CD14-positive monocyte (primary cell): ENCODE measurements around the gene TRIM38. TPM values are rescaled to one million over a fixed set of nuclear protein-coding genes. Genes with fewer than 3 reads are reported as not detected.

Experiments
- DNase-seq, 3 donors: peaks; one replicate each; pipeline ENCODE4 v3.0.0-alpha.2; 2011 to 2022
- H2AFZ ChIP-seq: 2 replicates; pipeline ENCODE4 v1.6.0; 2012; ENCODE audit warnings: mild to moderate bottlenecking, low read depth, low read length, inconsistent platforms; ENCODE audit not compliant: insufficient read depth, poor library complexity, severe bottlenecking
- H3K27ac ChIP-seq, 2 donors: 1 replicate in 1 of 2; 2 replicates in 1 of 2; pipeline ENCODE4 v1.5.1; 2012 to 2013; ENCODE audit warnings: low read length in 2 of 2, control low read depth in 1 of 2, inconsistent platforms in 1 of 2, low read depth in 1 of 2, mild to moderate bottlenecking in 1 of 2
- H3K27me3 ChIP-seq, 2 donors: one replicate each; pipeline versions ENCODE4 v1.6.0 to v1.6.1; 2011 to 2013; ENCODE audit warnings: low read length in 2 of 2; ENCODE audit not compliant: control insufficient read depth in 2 of 2, insufficient read depth in 2 of 2
- H3K36me3 ChIP-seq, 2 donors: replicated peaks in 1 of 2; 1 replicate in 1 of 2; 2 replicates in 1 of 2; pipeline versions ENCODE4 v1.5.1 to v1.6.1; 2012 to 2013; ENCODE audit warnings: low read length in 2 of 2, control low read depth in 1 of 2, inconsistent platforms in 1 of 2, mild to moderate bottlenecking in 1 of 2; ENCODE audit not compliant: insufficient read depth in 2 of 2, control insufficient read depth in 1 of 2
- H3K4me1 ChIP-seq, 2 donors: 1 replicate in 1 of 2; 2 replicates in 1 of 2; pipeline versions ENCODE4 v1.5.1 to v1.6.1; 2012 to 2013; ENCODE audit warnings: low read length in 2 of 2, control low read depth in 1 of 2, inconsistent platforms in 1 of 2, mild to moderate bottlenecking in 1 of 2, moderate library complexity in 1 of 2; ENCODE audit not compliant: insufficient read depth in 2 of 2, control insufficient read depth in 1 of 2
- H3K4me2 ChIP-seq: replicated peaks from 2 replicates; pipeline ENCODE3; 2012; ENCODE audit warnings: low read length, moderate library complexity, mild to moderate bottlenecking; ENCODE audit not compliant: poor library complexity, severe bottlenecking; ENCODE audit errors: extremely low read depth
- H3K4me3 ChIP-seq, 3 experiments: fragments of 200-600 bp in 1 of 3; sonication (generic) in 1 of 3; replicated peaks in 1 of 3; 1 replicate in 2 of 3; 2 replicates in 1 of 3; pipeline ENCODE4 v1.5.1; 2011 to 2013; ENCODE audit warnings: low read length in 3 of 3, mild to moderate bottlenecking in 3 of 3, control low read depth in 2 of 3, low read depth in 2 of 3, inconsistent platforms in 1 of 3, moderate library complexity in 1 of 3
- H3K79me2 ChIP-seq: 2 replicates; pipeline ENCODE4 v1.6.0; 2012; ENCODE audit warnings: mild to moderate bottlenecking, control low read depth, inconsistent platforms, low read length, moderate library complexity; ENCODE audit not compliant: insufficient read depth
- H3K9ac ChIP-seq: 2 replicates; pipeline ENCODE4 v1.6.0; 2017; ENCODE audit warnings: low read length, mild to moderate bottlenecking; ENCODE audit not compliant: insufficient read depth, poor library complexity, severe bottlenecking
- H3K9me3 ChIP-seq, 2 donors: replicated peaks in 1 of 2; 1 replicate in 1 of 2; 2 replicates in 1 of 2; pipeline versions ENCODE4 v1.5.1 to v1.6.1; 2012 to 2013; ENCODE audit warnings: low read length in 2 of 2, control low read depth in 1 of 2; ENCODE audit not compliant: control insufficient read depth in 1 of 2, insufficient read depth in 1 of 2
- H4K20me1 ChIP-seq: 2 replicates; pipeline ENCODE4 v1.6.0; 2012; ENCODE audit warnings: mild to moderate bottlenecking, low read length, control low read depth, moderate library complexity; ENCODE audit not compliant: insufficient read depth
- H3K27ac Mint-ChIP-seq, 7 donors: one replicate each; pipeline ENCODE4 v1.8.0; 2020; ENCODE audit warnings: mild to moderate bottlenecking in 7 of 7, mixed read lengths in 7 of 7, moderate library complexity in 6 of 7, inconsistent platforms in 2 of 7
- H3K27me3 Mint-ChIP-seq, 3 donors: one replicate each; pipeline ENCODE4 v1.8.0; 2021 to 2022; ENCODE audit warnings: low read depth in 3 of 3, mild to moderate bottlenecking in 3 of 3, mixed read lengths in 3 of 3, moderate library complexity in 3 of 3, inconsistent platforms in 1 of 3
- H3K36me3 Mint-ChIP-seq, 2 donors: one replicate each; pipeline ENCODE4 v1.8.0; 2020; ENCODE audit warnings: mixed read lengths in 2 of 2, inconsistent platforms in 1 of 2, mild to moderate bottlenecking in 1 of 2
- H3K4me1 Mint-ChIP-seq: one replicate; pipeline ENCODE4 v1.8.0; 2020; ENCODE audit warnings: mild to moderate bottlenecking, mixed read lengths
- H3K4me3 Mint-ChIP-seq, 2 donors: one replicate each; pipeline ENCODE4 v1.8.0; 2020; ENCODE audit warnings: mild to moderate bottlenecking in 2 of 2, mixed read lengths in 2 of 2, moderate library complexity in 1 of 2
- H3K9me3 Mint-ChIP-seq, 7 donors: one replicate each; pipeline ENCODE4 v1.8.0; 2020 to 2022; ENCODE audit warnings: mixed read lengths in 7 of 7, mild to moderate bottlenecking in 6 of 7, moderate library complexity in 6 of 7, inconsistent platforms in 2 of 7
- WGBS: methylation state at CpG from one replicate; pipeline ENCODE4 v1.1.5; 2013; ENCODE audit warnings: missing lambda C conversion rate; ENCODE audit not compliant: insufficient coverage; 5-methylcytosine and 5-hydroxymethylcytosine counted together
- intact Hi-C, 2 donors: fragments of 100-400 bp; cut with micrococcal nuclease; formaldehyde crosslinking; loops; one replicate each; pipeline versions ENCODE4 v1.15.0 to v1.15.1; 2023
- polyA plus RNA-seq, 3 donors: library from polyadenylated mRNA; depleted of rRNA in 1 of 3; unstranded in 2 of 3; stranded (reverse) in 1 of 3; fragments of 300-500 nt in 2 of 3; fragments of >200 nt in 1 of 3; fragmentation: Illumina TruSeq in 2 of 3; gene quantifications; 1 replicate in 2 of 3; 2 replicates in 1 of 3; pipeline ENCODE4 v1.2.3, GENCODE V29; 2012 to 2021
- TF ChIP-seq, protein P1 (sequence below): fragments of 200-600 bp; IDR thresholded peaks from one replicate; pipeline ENCODE4 v1.8.0; 2022; ENCODE audit warnings: antibody characterized with exemption, mild to moderate bottlenecking

The TRIM38 gene
- polyA plus RNA-seq, 3 donors: 4.1 to 23.2 (median 8.0) TPM

DNA sequence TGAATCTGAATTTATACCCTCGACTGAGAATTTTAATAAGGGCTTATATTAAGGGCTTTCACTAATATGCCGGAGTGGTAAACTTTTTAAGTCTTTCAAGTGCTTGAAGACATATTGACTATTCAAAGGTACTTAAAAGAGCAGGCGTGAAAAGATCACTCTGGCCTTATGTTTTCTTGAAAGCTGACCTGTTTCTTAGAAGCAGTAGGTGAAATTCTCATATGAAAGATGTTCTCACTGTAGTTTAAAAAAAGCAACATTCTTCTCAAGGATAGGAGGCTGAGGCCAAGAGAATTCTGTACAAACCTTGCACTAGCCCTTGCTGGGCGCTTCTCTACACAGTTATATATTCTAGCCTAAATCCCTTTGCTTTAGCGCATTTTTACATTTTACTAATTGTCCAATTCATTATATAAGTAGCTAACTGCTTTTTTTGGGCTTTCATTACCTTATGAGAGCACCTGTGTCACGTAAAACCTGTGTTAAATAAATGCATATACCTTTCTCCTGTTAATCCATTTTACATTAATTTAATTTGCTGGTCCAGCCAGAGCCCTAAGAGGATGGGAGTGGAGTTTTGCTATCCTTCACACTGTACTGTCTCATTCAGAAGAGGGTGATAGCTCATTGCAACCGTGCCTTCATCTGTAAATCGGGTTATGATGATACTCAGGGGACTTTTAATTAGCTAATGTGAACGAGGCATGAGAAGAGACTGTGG is 65.0 kb downstream of the TRIM38 start:
- H3K27ac Mint-ChIP-seq: peak overlapping the region; percentile 93 to 98 (median 95)
- H3K9me3 Mint-ChIP-seq: peaks cover 0 to 2% (median 0%) of the 10 kb centered on the region in 7 donors
- peak overlapping the region; percentile 79 to 86 for H3K27ac ChIP-seq
- H3K79me2 ChIP-seq: no peaks in the 10 kb centered on the region
- peak overlapping the region; percentile 56 for H3K9ac ChIP-seq
- H2AFZ ChIP-seq: peak overlapping the region; percentile 71
- H3K36me3 Mint-ChIP-seq: no peaks in the 10 kb centered on the region
- H3K4me1 Mint-ChIP-seq: peaks cover 36% of the 10 kb centered on the region
- peaks cover 36 to 49% of the 10 kb centered on the region in 2 donors for H3K4me1 ChIP-seq
- TF ChIP-seq, protein P1, sequence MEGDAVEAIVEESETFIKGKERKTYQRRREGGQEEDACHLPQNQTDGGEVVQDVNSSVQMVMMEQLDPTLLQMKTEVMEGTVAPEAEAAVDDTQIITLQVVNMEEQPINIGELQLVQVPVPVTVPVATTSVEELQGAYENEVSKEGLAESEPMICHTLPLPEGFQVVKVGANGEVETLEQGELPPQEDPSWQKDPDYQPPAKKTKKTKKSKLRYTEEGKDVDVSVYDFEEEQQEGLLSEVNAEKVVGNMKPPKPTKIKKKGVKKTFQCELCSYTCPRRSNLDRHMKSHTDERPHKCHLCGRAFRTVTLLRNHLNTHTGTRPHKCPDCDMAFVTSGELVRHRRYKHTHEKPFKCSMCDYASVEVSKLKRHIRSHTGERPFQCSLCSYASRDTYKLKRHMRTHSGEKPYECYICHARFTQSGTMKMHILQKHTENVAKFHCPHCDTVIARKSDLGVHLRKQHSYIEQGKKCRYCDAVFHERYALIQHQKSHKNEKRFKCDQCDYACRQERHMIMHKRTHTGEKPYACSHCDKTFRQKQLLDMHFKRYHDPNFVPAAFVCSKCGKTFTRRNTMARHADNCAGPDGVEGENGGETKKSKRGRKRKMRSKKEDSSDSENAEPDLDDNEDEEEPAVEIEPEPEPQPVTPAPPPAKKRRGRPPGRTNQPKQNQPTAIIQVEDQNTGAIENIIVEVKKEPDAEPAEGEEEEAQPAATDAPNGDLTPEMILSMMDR: no peak
- peak overlapping the region; percentile 60 to 90 (median 78) for H3K4me3 ChIP-seq
- H3K4me2 ChIP-seq: peak overlapping the region; percentile 89
- H3K27me3 ChIP-seq: no peaks in the 10 kb centered on the region
- intact Hi-C loops: loop anchor here in 1 of 2 donors (10.0 kb wide), 2 partner anchors 63 to 1107 kb away; partner anchors contain the start of gene TRIM38
- 17% methylated on average over 1 of the region's 9 CpGs for WGBS
- no peaks in the 10 kb centered on the region for H3K36me3 ChIP-seq
- no peak for DNase-seq
- H4K20me1 ChIP-seq: no peaks in the 10 kb centered on the region
- H3K9me3 ChIP-seq: no peaks in the 10 kb centered on the region
- H3K27me3 Mint-ChIP-seq: peaks cover 0 to 4% (median 0%) of the 10 kb centered on the region in 3 donors
- H3K4me3 Mint-ChIP-seq: peak overlapping the region; percentile 98

DNA sequence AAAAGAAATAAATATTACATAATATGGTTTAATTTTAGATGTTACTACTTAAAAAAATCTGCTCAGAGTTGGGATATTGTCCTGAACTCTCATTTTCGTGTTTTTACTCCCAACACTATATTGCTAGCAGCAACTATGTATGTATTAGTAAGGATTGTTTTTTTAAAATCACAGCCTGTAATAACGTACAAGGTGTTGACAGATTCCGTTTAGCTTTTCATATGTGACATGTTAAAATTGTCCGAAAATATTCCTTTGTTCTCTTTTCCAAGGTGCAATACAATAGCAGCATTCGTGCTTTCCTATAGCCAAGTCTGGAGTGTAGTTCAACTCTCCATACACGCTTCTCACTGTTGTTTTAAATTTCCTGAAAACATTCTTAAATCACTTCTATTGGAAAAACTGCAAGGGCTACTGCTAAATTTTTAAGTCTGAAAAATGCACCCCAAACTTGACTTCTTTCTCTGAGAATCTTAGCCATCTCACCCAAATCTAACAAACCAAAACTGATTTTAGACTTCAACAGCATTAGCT is 65.7 kb downstream of the TRIM38 start:
- H3K4me2 ChIP-seq: no peak overlapping the region
- no peaks in the 10 kb centered on the region for H3K79me2 ChIP-seq
- H2AFZ ChIP-seq: no peak overlapping the region
- no peak overlapping the region for H3K4me3 ChIP-seq
- peak overlapping the region in 1 of 7 donors; percentile 20 for H3K27ac Mint-ChIP-seq
- peaks cover 42% of the 10 kb centered on the region for H3K4me1 Mint-ChIP-seq
- H3K9me3 ChIP-seq: no peaks in the 10 kb centered on the region
- peaks cover 0 to 2% (median 0%) of the 10 kb centered on the region in 7 donors for H3K9me3 Mint-ChIP-seq
- 93% methylated on average over 4 of the region's 6 CpGs for WGBS
- H3K27me3 Mint-ChIP-seq: peaks cover 0 to 4% (median 0%) of the 10 kb centered on the region in 3 donors
- TF ChIP-seq, protein P1: no peak
- peaks cover 38 to 55% of the 10 kb centered on the region in 2 donors for H3K4me1 ChIP-seq
- intact Hi-C loops: loop anchor here in 1 of 2 donors (10.0 kb wide), 2 partner anchors 63 to 1107 kb away; partner anchors contain the start of gene TRIM38
- no peaks in the 10 kb centered on the region for H3K27me3 ChIP-seq
- no peak for DNase-seq
- no peak overlapping the region for H3K4me3 Mint-ChIP-seq
- no peak overlapping the region for H3K9ac ChIP-seq
- H3K27ac ChIP-seq: no peak overlapping the region
- H3K36me3 Mint-ChIP-seq: no peaks in the 10 kb centered on the region
- H3K36me3 ChIP-seq: no peaks in the 10 kb centered on the region
- H4K20me1 ChIP-seq: no peaks in the 10 kb centered on the region
